Mammary epithelial cell (primary cell): Measurements from ENCODE around the gene SWI5.

Experiments
- EZH2 ChIP-seq: IDR thresholded peaks from 2 replicates; pipeline ENCODE4 v1.6.1; 2012; ENCODE audit warnings: low read length, inconsistent platforms, borderline replicate concordance
- TF ChIP-seq, protein P1 (sequence below), 2 donors: IDR thresholded peaks in 1 of 2; conservative IDR thresholded peaks in 1 of 2; 2 replicates each; pipeline ENCODE4 v1.5.1; 2011 to 2012; ENCODE audit warnings: inconsistent platforms in 2 of 2, low read length in 2 of 2, mild to moderate bottlenecking in 2 of 2, control low read depth in 1 of 2, low read depth in 1 of 2; ENCODE audit not compliant: insufficient read depth in 1 of 2; ENCODE audit errors: extremely low read depth in 1 of 2

- TF ChIP-seq, protein P1, sequence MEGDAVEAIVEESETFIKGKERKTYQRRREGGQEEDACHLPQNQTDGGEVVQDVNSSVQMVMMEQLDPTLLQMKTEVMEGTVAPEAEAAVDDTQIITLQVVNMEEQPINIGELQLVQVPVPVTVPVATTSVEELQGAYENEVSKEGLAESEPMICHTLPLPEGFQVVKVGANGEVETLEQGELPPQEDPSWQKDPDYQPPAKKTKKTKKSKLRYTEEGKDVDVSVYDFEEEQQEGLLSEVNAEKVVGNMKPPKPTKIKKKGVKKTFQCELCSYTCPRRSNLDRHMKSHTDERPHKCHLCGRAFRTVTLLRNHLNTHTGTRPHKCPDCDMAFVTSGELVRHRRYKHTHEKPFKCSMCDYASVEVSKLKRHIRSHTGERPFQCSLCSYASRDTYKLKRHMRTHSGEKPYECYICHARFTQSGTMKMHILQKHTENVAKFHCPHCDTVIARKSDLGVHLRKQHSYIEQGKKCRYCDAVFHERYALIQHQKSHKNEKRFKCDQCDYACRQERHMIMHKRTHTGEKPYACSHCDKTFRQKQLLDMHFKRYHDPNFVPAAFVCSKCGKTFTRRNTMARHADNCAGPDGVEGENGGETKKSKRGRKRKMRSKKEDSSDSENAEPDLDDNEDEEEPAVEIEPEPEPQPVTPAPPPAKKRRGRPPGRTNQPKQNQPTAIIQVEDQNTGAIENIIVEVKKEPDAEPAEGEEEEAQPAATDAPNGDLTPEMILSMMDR (conservative IDR thresholded peaks at IDR 0.05 in 1 of 2, IDR thresholded peaks at IDR 0.05 in 1 of 2; ENCODE audit: extremely low read depth in 1 of 2, insufficient read depth in 1 of 2, low read depth in 1 of 2, low read length in 2 of 2) = no peak
- no peak for TF ChIP-seq EZH2
These were observed 25.9 kb upstream of the SWI5 start for GRCh38 chr9:128249908-128250838.
